T-cell (primary cell): ENCODE measurements around the gene ZFX. TPM values are rescaled to one million over a fixed set of nuclear protein-coding genes. Genes with fewer than 3 reads are reported as not detected.

Experiments used
- ATAC-seq, 4 experiments: fragments of 200-7000 bp in 3 of 4; fragments of 150-1000 bp in 1 of 4; cut with Tn5 transposase; replicated peaks in 1 of 4; 1 replicate in 3 of 4; 2 replicates in 1 of 4; pipeline ENCODE4 v1.10.0; 2021; ENCODE audit warnings: moderate library complexity in 3 of 4, mild to moderate bottlenecking in 2 of 4, moderate number of reproducible peaks in 1 of 4
- CTCF ChIA-PET, 2 donors: fragments of 300-600 bp; sonication (Branson Sonifier 250); formaldehyde crosslinking; loops; one replicate each; lab custom pipeline; 2022; ENCODE audit warnings: antibody characterized with exemption in 2 of 2; lab: Charles Lee
- POLR2A ChIA-PET, 2 donors: fragments of 300-600 bp; sonication (Branson Sonifier 250); formaldehyde crosslinking; loops; one replicate each; lab custom pipeline; 2022; ENCODE audit warnings: antibody characterized with exemption in 2 of 2; lab: Charles Lee
- DNase-seq, 35 experiments: peaks; one replicate each; pipeline versions ENCODE4 v3.0.0 to v3.0.0-alpha.2; 2013 to 2023
- H3K27ac ChIP-seq: one replicate; pipeline ENCODE4 v1.5.1; 2013; ENCODE audit warnings: low read length
- H3K27me3 ChIP-seq, 2 experiments: replicated peaks in 1 of 2; 1 replicate in 1 of 2; 2 replicates in 1 of 2; pipeline versions ENCODE4 v1.6.1 to v1.7.0; 2013; ENCODE audit warnings: low read length in 1 of 2, mixed read lengths in 1 of 2; ENCODE audit not compliant: control insufficient read depth in 2 of 2, insufficient read depth in 2 of 2; ENCODE audit errors: extremely low read depth in 1 of 2
- H3K36me3 ChIP-seq, 2 donors: 1 replicate in 1 of 2; 2 replicates in 1 of 2; pipeline versions ENCODE4 v1.6.1 to v1.7.0; 2013; ENCODE audit warnings: low read length in 1 of 2; ENCODE audit not compliant: control insufficient read depth in 2 of 2, insufficient read depth in 1 of 2; ENCODE audit errors: extremely low read depth in 1 of 2
- H3K4me1 ChIP-seq, 2 experiments: 1 replicate in 1 of 2; 2 replicates in 1 of 2; pipeline versions ENCODE4 v1.6.1 to v1.7.0; 2013; ENCODE audit warnings: low read length in 2 of 2, mixed read lengths in 1 of 2; ENCODE audit not compliant: insufficient read depth in 2 of 2, control insufficient read depth in 1 of 2; ENCODE audit errors: extremely low read depth in 1 of 2
- H3K4me3 ChIP-seq, 2 donors: 1 replicate in 1 of 2; 2 replicates in 1 of 2; pipeline versions ENCODE4 v1.5.1 to v1.7.0; 2013; ENCODE audit warnings: mild to moderate bottlenecking in 2 of 2, low read length in 1 of 2, moderate library complexity in 1 of 2; ENCODE audit not compliant: control insufficient read depth in 1 of 2; ENCODE audit errors: extremely low read depth in 1 of 2
- H3K9me3 ChIP-seq: 2 replicates; pipeline ENCODE4 v1.7.0; 2013
- H3K27ac Mint-ChIP-seq, 2 donors: one replicate each; pipeline ENCODE4 v1.8.0; 2020 to 2021; ENCODE audit warnings: mild to moderate bottlenecking in 2 of 2, mixed read lengths in 2 of 2
- H3K27me3 Mint-ChIP-seq, 2 donors: one replicate each; pipeline ENCODE4 v1.8.0; 2021 to 2022; ENCODE audit warnings: mixed read lengths in 2 of 2
- H3K36me3 Mint-ChIP-seq: one replicate; pipeline ENCODE4 v1.8.0; 2021; ENCODE audit warnings: mixed read lengths
- H3K4me1 Mint-ChIP-seq, 3 donors: one replicate each; pipeline ENCODE4 v1.8.0; 2020 to 2022; ENCODE audit warnings: mixed read lengths in 3 of 3, mild to moderate bottlenecking in 1 of 3
- H3K4me3 Mint-ChIP-seq, 3 donors: one replicate each; pipeline ENCODE4 v1.8.0; 2020 to 2022; ENCODE audit warnings: mild to moderate bottlenecking in 3 of 3, mixed read lengths in 3 of 3, moderate library complexity in 3 of 3
- H3K9me3 Mint-ChIP-seq, 3 donors: one replicate each; pipeline ENCODE4 v1.8.0; 2020 to 2022; ENCODE audit warnings: mixed read lengths in 3 of 3
- WGBS: methylation state at CpG from one replicate; pipeline ENCODE4 v1.1.5; 2013; ENCODE audit warnings: missing lambda C conversion rate; ENCODE audit not compliant: insufficient coverage; 5-methylcytosine and 5-hydroxymethylcytosine counted together
- total RNA-seq, 35 experiments: library from RNA in 6 of 35; stranded (reverse) in 6 of 35; fragments of 120-200 nt in 1 of 35; gene quantifications; one replicate each; pipeline versions ENCODE4 v1.2.1 to v1.2.4 and lab custom pipeline; 2013 to 2026

The ZFX gene
- total RNA-seq, 5 donors from 2014 or later (not counting 1 experiment from before 2014, with no cell fraction given): 52.5 to 95.3 (median 66.5) TPM

DNA sequence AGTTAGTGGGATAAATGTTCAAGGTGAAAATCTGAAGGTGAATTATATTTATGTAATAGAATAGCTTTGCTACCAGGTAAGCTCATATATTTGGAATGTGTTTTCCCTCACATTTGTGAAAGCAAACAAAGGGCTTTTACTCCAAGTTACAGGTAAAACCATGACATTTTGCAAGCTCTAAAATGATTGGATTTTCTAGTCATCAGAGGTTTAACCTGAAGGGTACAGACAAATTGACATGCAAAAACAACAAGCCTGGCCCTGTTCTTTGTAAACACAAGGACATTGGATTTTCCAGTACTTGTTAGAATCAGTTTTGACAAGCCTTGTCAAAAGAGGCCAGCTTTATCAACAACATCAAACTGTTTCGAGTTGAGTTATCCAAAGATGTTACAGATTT is 51.7 kb downstream of the ZFX start:
- no peak for DNase-seq
- POLR2A ChIA-PET: interaction anchor here (0.5 to 0.6 kb wide), 2 partner anchors 14 to 131 kb away, joined by 4 to 16 read pairs; no protein-coding TSS in a partner anchor
- WGBS: no CpG with 5 or more reads among the region's 1 CpG
- H3K36me3 Mint-ChIP-seq: peaks cover 25% of the 10 kb centered on the region
- no peaks in the 10 kb centered on the region for H3K27me3 Mint-ChIP-seq
- Histone ChIP-seq H3K27ac (no peak overlapping the region), H3K36me3 (peaks cover 0 to 8% of the 10 kb centered on the region in 2 donors), H3K27me3 (no peaks in the 10 kb centered on the region), H3K4me1 (peaks cover 0 to 14% of the 10 kb centered on the region in 2 experiments), H3K9me3 (no peaks in the 10 kb centered on the region), H3K4me3 (no peak overlapping the region)
- CTCF ChIA-PET: interaction anchor here in 1 of 2 donors (0.7 kb wide), 1 partner anchor 20 kb away, joined by 3 read pairs; no protein-coding TSS in a partner anchor
- H3K4me3 Mint-ChIP-seq: no peak overlapping the region
- H3K9me3 Mint-ChIP-seq: no peaks in the 10 kb centered on the region
- H3K27ac Mint-ChIP-seq: no peak overlapping the region
- peaks cover 71 to 78% (median 78%) of the 10 kb centered on the region in 3 donors for H3K4me1 Mint-ChIP-seq
- no peak for ATAC-seq

DNA sequence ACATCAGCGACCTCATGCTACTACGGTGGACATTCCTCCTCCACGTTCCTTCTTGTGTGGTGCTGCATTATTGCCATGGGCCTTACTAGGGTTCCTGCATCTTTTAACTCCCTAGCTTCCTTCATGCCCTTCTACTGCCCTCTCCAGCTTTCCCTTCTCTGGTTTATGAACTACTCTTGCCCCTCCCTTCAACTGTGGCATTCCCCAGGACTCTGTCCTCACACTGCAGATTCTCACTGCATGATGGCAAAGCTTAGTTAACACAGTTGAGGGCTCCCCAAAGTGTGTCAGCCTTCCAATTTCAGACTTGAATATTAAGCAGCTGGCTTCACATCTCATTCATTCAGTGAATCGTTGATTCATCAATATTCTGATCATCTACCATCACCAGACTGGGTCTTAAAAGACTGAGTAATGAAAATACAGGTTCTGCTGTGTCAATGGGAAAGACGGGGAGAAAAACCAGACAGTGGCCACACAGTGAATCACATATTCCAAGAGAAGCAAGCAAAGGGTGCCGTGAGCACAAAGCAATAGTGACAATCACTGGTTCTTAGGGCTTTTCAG is 53.0 kb downstream of the ZFX start:
- DNase-seq: no peak
- H3K27ac ChIP-seq: no peak overlapping the region
- POLR2A ChIA-PET: no interaction called here
- Mint-ChIP-seq H3K4me3 (no peak overlapping the region), H3K27ac (peak overlapping the region; percentile 33 to 74), H3K27me3 (no peaks in the 10 kb centered on the region), H3K9me3 (no peaks in the 10 kb centered on the region), H3K36me3 (peaks cover 26% of the 10 kb centered on the region), H3K4me1 (peaks cover 59 to 68% (median 65%) of the 10 kb centered on the region in 3 donors)
- H3K27me3 ChIP-seq: no peaks in the 10 kb centered on the region
- no peak for ATAC-seq
- 100% methylated on average over 3 of the region's 6 CpGs for WGBS
- peaks cover 0 to 8% of the 10 kb centered on the region in 2 donors for H3K36me3 ChIP-seq
- peaks cover 0 to 14% of the 10 kb centered on the region in 2 experiments for H3K4me1 ChIP-seq
- H3K9me3 ChIP-seq: no peaks in the 10 kb centered on the region
- CTCF ChIA-PET: interaction anchor here in 1 of 2 donors (0.6 kb wide), 1 partner anchor 121 kb away, joined by 3 read pairs; no protein-coding TSS in a partner anchor
- H3K4me3 ChIP-seq: no peak overlapping the region

DNA sequence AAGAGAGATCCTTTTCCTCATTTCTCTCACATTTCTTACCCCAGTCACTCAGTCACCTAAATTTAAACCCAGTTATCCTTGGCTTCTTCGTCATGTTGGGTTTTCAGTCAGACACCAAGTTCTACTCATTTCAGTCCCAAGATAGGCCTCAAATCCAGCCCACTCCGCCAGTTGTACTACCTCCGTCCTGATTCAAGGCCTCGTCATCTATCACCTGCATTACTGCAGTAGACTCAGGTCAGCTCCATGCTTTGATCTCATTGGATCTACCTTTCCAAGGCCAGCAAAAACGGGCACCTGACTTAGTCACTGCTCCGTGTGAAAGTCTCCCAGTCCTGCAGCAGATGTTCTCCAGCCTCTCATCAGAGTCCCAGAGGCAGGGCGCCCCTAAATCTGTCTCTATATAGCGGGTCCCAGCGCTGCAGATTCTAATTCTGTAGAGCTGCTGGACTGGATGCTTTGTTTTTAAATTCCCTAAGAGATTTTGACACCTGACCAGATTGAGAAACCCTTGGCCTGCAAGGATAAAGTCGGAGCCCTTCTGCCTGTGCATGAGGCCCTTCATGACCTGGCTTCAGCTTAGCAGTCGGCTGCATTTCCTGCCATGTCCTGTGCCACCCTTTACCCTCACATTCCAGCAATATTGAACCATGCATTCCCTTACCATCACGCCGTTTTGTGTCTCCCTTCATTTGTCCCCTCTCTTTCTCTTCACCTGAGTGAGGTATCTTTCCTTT is 53.7 kb downstream of the ZFX start:
- Mint-ChIP-seq H3K4me3 (no peak overlapping the region), H3K27me3 (no peaks in the 10 kb centered on the region), H3K4me1 (peaks cover 56 to 68% (median 62%) of the 10 kb centered on the region in 3 donors), H3K9me3 (no peaks in the 10 kb centered on the region), H3K27ac (peak overlapping the region; percentile 23 to 74), H3K36me3 (peaks cover 31% of the 10 kb centered on the region)
- WGBS: 73% methylated on average over 6 of the region's 13 CpGs
- no peak overlapping the region for H3K4me3 ChIP-seq
- no peaks in the 10 kb centered on the region for H3K9me3 ChIP-seq
- H3K27ac ChIP-seq: no peak overlapping the region
- H3K4me1 ChIP-seq: peaks cover 0 to 14% of the 10 kb centered on the region in 2 experiments
- peaks cover 0 to 13% of the 10 kb centered on the region in 2 donors for H3K36me3 ChIP-seq
- ChIA-PET POLR2A (no interaction called here), CTCF (interaction anchor here in 1 of 2 donors (0.6 kb wide), 1 partner anchor 31 kb away, joined by 3 read pairs; no protein-coding TSS in a partner anchor)
- no peaks in the 10 kb centered on the region for H3K27me3 ChIP-seq
- ATAC-seq (no peak), DNase-seq (no peak)

- Histone ChIP-seq H3K27me3 (no peaks in the 10 kb centered on the region), H3K36me3 (peaks cover 0 to 20% of the 10 kb centered on the region in 2 donors), H3K27ac (no peak overlapping the region), H3K4me1 (peaks cover 0 to 8% of the 10 kb centered on the region in 2 experiments), H3K9me3 (no peaks in the 10 kb centered on the region), H3K4me3 (no peak overlapping the region)
- no peaks in the 10 kb centered on the region for H3K27me3 Mint-ChIP-seq
- CTCF ChIA-PET: no interaction called here
- H3K4me1 Mint-ChIP-seq: peaks cover 48 to 58% (median 54%) of the 10 kb centered on the region in 3 donors
- DNase-seq (no peak), ATAC-seq (no peak)
- no peak overlapping the region for H3K27ac Mint-ChIP-seq
- POLR2A ChIA-PET: no interaction called here
- H3K4me3 Mint-ChIP-seq: no peak overlapping the region
- peaks cover 25% of the 10 kb centered on the region for H3K36me3 Mint-ChIP-seq
- no CpG with 5 or more reads among the region's 5 CpGs for whole genome bisulfite sequencing
- no peaks in the 10 kb centered on the region for H3K9me3 Mint-ChIP-seq
Observed at GRCh38 chrX:24204331-24204730, 54.8 kb downstream of the ZFX start.

- CTCF ChIA-PET: interaction anchor here in 1 of 2 donors (0.9 kb wide), 1 partner anchor 38 kb away, joined by 12 read pairs; no protein-coding TSS in a partner anchor
Observed at GRCh38 chrX:24204958-24205357, 55.4 kb downstream of the ZFX start.

GRCh38 chrX:24207826-24208225 is 58.3 kb downstream of the ZFX start:
- Mint-ChIP-seq H3K9me3 (no peaks in the 10 kb centered on the region), H3K36me3 (peaks cover 23% of the 10 kb centered on the region), H3K27me3 (no peaks in the 10 kb centered on the region), H3K4me1 (peaks cover 23 to 29% (median 25%) of the 10 kb centered on the region in 3 donors), H3K27ac (no peak overlapping the region), H3K4me3 (no peak overlapping the region)
- no CpG with 5 or more reads among the region's 2 CpGs for WGBS
- CTCF ChIA-PET: no interaction called here
- Histone ChIP-seq H3K4me1 (peaks cover 0 to 5% of the 10 kb centered on the region in 2 experiments), H3K9me3 (no peaks in the 10 kb centered on the region), H3K27me3 (no peaks in the 10 kb centered on the region), H3K36me3 (peaks cover 3 to 35% of the 10 kb centered on the region in 2 donors), H3K4me3 (no peak overlapping the region), H3K27ac (no peak overlapping the region)
- ATAC-seq (no peak), DNase-seq (no peak)
- POLR2A ChIA-PET: no interaction called here

More at GRCh38 chrX:24204958-24205357, 55.4 kb downstream of the ZFX start:
- DNase-seq (no peak), ATAC-seq (no peak)
- Histone ChIP-seq H3K27ac (no peak overlapping the region), H3K9me3 (no peaks in the 10 kb centered on the region), H3K27me3 (no peaks in the 10 kb centered on the region), H3K4me3 (no peak overlapping the region), H3K36me3 (peaks cover 0 to 21% of the 10 kb centered on the region in 2 donors), H3K4me1 (peaks cover 0 to 5% of the 10 kb centered on the region in 2 experiments)
- H3K4me3 Mint-ChIP-seq: no peak overlapping the region
- H3K27me3 Mint-ChIP-seq: no peaks in the 10 kb centered on the region
- POLR2A ChIA-PET: no interaction called here
- WGBS: no CpG with 5 or more reads among the region's 1 CpG
- peaks cover 43 to 51% (median 49%) of the 10 kb centered on the region in 3 donors for H3K4me1 Mint-ChIP-seq
- peak overlapping the region; percentile 30 to 40 for H3K27ac Mint-ChIP-seq
- peaks cover 25% of the 10 kb centered on the region for H3K36me3 Mint-ChIP-seq
- no peaks in the 10 kb centered on the region for H3K9me3 Mint-ChIP-seq
